ENCODE measurements around the gene APLF. TPM values are rescaled to one million over a fixed set of nuclear protein-coding genes. Genes with fewer than 3 reads are reported as not detected.
A peak's percentile ranks its signal among the peaks of the same experiment; 100 is the strongest.
"Not testable (repeated sequence)": the region's sequence is repeated elsewhere in the genome, so short reads cannot be mapped to it uniquely, and the experiment has no call there.

APLF gene
- total RNA-seq, 1 donor: 8.6 TPM

DNA sequence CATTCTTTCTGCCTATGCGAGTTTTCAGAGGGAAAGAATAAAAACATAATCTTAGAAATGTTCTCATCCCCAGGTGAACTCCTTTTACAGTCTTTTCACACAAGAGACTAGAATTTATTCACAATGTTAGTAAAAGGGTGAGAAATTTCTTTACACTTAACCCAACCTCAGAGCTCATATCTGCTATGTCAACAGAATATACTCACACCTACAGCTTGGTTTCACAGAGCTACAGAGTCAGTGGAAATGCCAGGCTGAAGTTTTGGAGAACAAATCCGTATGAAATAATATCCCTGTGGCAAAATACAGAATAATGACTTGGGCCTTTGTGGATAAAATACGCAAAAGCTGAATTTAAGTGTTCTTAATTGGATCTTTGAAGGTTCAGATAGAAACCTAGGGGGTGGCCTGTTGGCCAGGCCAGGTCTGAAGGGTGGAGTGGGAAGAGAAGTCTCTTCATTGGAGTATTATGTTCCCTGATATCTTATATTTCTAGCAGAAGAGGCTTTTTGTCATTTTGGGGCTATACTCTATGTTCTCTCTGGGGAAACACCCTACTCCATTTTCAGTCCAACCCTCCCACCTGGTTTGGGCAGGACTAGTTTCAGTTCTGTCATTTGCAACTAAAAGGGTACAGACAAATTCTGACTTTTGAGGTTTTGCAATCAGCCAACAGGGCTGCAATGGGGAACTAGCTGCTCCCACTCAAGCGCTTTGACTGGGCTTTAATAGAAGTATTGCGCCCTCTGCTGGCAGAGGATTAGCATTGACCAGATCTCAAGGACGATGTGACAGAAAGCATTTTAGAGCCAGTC lies 26.0 kb upstream of the APLF start:
- no peak overlapping the region for H3K4me3 ChIP-seq (ENCODE audit: low read depth, low read length)
- peak; percentile 92 for DNase-seq (ENCODE audit: low read depth)
- TF ChIP-seq, protein P1, sequence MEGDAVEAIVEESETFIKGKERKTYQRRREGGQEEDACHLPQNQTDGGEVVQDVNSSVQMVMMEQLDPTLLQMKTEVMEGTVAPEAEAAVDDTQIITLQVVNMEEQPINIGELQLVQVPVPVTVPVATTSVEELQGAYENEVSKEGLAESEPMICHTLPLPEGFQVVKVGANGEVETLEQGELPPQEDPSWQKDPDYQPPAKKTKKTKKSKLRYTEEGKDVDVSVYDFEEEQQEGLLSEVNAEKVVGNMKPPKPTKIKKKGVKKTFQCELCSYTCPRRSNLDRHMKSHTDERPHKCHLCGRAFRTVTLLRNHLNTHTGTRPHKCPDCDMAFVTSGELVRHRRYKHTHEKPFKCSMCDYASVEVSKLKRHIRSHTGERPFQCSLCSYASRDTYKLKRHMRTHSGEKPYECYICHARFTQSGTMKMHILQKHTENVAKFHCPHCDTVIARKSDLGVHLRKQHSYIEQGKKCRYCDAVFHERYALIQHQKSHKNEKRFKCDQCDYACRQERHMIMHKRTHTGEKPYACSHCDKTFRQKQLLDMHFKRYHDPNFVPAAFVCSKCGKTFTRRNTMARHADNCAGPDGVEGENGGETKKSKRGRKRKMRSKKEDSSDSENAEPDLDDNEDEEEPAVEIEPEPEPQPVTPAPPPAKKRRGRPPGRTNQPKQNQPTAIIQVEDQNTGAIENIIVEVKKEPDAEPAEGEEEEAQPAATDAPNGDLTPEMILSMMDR (IDR thresholded peaks at IDR 0.05; ENCODE audit: insufficient read depth, low read depth, low read length): peak; percentile 89

DNA sequence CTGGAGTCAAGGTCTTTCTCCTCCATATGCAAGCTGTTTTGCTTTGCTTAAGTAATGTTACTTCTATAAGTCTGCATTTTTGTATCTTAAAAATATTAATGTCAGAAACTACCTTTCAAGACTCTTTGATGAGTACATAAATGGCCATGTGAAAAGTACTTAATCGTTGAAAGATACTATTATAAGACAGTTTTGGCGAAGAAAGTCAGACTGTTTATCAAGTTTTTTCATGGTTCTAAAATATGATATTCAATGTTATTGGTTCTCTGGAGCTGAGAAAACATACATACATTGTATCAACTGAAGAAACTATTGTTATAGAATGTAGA lies 25.4 kb upstream of the APLF start:
- TF ChIP-seq, protein P1 (IDR thresholded peaks at IDR 0.05; ENCODE audit: insufficient read depth, low read depth, low read length): no peak
- no peak for DNase-seq (ENCODE audit: low read depth)
- no peak overlapping the region for H3K4me3 ChIP-seq (ENCODE audit: low read depth, low read length)

DNA sequence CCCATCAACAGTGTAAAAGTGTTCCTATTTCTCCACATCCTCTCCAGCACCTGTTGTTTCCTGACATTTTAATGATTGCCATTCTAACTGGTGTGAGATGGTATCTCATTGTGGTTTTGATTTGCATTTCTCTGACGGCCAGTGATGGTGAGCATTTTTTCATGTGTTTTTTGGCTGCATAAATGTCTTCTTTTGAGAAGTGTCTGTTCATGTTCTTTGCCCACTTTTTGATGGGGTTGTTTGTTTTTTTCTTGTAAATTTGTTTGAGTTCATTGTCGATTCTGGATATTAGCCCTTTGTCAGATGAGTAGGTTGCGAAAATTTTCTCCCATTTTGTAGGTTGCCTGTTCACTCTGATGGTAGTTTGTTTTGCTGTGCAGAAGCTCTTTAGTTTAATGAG lies 21.0 kb upstream of the APLF start:
- not testable (repeated sequence) for H3K4me3 ChIP-seq (ENCODE audit: low read depth, low read length); DNase-seq (ENCODE audit: low read depth)

DNA sequence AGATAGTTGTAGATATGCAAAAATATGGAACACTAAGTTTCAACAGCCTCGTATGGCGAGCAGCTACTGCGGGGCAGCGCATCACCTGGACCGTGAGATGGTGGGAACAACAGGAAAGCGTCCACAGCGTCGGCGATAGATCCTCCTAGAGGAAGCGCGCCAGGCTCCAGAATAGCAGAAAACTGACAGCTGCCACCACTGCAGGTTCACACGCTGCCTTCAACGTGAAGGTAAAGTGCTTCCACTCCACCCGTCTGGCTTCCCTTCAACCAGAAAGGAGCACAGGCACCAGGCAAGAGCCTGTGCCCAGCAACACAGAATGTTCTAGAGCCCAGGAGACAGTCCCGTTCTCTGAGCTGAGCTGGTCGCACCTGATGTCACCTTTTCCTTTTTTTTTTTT lies 20.3 kb upstream of the APLF start:
- H3K4me3 ChIP-seq (ENCODE audit: low read depth, low read length): no peak overlapping the region
- TF ChIP-seq, protein P1 (IDR thresholded peaks at IDR 0.05; ENCODE audit: insufficient read depth, low read depth, low read length): no peak
- no peak for DNase-seq (ENCODE audit: low read depth)

DNA sequence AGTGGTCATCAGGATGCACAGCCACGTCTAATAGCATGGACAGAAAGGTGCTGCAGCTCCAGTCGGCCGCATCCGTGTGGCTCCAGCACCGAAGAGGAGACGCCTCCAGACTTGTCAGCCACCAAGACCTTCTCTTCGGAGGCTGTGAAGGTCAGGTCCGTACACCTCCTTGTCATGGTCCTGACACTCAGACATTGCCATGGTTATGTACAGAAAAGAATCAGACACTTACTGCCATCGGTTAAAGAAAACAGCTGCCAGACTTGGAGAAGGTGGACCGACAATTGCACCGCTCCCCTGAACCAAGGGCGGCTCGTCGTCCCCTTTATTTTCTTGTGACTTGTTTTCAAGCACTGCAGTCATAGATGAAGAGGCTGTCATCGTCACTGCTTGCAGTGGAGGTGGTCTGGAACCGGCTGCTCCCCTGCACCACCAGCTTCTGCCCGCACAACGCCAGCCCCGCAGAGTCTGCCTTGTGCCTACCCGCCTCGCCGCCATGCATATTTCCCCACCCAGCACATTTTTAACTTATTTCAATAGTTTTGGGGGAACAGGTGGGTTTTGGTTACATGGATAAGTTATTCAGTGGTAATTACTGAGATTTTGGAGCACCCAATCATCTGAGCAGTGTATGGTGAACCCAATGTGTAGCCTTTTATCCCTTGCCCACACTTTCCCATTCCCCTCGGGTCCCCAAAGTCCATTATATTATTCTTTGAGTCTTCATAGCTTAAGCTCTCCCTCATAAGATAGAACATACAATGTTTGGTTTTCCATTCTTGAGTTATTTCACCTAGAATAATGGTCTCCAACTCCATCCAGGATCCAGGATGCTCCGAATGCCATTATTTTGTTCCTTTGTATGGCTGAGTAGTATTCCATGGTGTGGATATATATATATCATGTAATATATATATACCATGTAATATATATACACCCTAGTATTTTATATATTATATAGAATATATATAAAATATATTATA lies 18.4 kb upstream of the APLF start:
- DNase-seq (ENCODE audit: low read depth): no peak
- TF ChIP-seq, protein P1 (IDR thresholded peaks at IDR 0.05; ENCODE audit: insufficient read depth, low read depth, low read length): no peak
- H3K4me3 ChIP-seq (ENCODE audit: low read depth, low read length): no peak overlapping the region

DNA sequence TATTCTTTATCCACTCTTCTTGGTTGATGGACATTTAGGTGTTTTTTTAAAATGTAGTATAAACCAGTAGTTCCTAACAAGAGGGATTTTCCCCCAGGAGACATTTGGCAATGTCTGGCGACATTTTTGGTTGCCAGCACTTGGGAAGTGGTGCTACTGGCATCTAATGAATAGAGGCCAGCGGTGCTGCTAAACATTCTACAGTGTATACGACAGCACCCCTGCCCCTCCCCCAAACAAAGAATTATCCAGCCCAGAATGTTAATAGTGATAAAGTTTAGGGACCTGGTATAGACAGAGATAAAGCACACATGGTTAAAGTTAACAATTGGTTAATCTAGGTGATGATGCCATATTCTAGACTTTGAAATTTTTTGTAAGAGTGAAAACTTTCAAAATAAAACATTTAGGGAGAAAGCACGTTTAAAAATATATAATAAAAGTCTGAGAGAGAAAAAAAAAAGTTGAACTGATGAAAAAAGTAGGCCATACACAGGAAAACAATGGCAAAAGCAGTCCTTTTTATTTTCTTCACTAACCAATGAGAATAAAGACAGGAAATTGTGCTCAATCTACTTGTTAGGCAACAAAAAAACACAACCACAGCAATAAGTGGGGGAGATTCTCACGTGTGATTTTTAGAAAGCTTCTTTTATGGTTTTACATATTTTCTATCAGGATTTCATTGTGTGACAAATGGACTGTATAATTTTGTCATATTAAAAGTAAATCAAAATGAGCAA lies 15.1 kb upstream of the APLF start:
- no peak overlapping the region for H3K4me3 ChIP-seq (ENCODE audit: low read depth, low read length)
- TF ChIP-seq, protein P1 (IDR thresholded peaks at IDR 0.05; ENCODE audit: insufficient read depth, low read depth, low read length): no peak
- no peak for DNase-seq (ENCODE audit: low read depth)
